GM21619 (cell line): ENCODE data around the gene CMIP.
"Not testable (repeated sequence)": the region's sequence is repeated elsewhere in the genome, so short reads cannot be mapped to it uniquely, and the experiment has no call there.

Experiments used
- ATAC-seq: cut with Tn5 transposase; IDR thresholded peaks from one replicate; pipeline ENCODE4 v1.9.1; 2021; ENCODE audit not compliant: unreplicated experiment

CMIP gene

DNA sequence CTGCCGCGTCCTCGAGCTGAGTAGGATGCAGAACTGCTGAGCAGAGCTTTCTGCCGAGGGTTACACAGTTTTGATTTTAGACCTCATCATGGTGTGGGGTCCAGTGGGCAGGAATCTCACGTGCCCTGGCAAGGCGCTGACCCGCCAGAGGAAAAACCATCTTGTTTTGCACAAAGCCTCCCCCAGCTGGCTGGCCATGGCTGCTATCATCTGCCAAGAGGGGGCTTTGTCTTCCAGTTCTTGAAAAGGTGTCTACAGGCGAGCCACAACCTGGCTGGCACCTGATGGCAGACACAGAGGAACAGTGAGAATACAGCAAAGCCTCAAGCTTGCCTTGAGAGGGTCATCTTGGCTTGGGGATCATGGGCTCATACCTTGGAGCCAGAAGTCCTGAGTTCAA lies 118.3 kb downstream of the CMIP start:
- no peak for ATAC-seq

DNA sequence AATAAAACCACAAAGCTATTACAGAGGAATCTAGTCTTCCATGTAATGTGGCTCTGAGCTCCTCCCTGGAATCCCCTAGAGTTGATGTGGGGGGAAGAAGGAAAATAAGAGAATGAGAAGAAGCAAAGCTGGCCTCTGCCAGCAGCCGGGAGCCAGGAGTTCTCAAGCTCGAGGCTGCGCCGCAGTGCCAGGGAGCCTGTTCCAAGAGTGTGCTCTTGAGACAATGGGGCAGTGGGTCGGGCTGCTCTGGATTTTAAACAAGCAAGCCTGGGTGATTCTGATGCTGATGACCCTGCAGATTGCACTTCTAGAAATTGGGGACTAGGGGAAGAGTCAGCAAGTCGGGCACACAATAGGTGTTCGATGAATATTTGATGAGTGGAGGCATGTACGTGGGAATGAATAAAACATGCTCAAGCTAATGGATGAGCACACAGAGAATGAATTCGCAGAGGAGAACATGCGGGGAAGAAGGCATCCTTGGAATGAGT lies 119.9 kb downstream of the CMIP start:
- ATAC-seq: no peak

DNA sequence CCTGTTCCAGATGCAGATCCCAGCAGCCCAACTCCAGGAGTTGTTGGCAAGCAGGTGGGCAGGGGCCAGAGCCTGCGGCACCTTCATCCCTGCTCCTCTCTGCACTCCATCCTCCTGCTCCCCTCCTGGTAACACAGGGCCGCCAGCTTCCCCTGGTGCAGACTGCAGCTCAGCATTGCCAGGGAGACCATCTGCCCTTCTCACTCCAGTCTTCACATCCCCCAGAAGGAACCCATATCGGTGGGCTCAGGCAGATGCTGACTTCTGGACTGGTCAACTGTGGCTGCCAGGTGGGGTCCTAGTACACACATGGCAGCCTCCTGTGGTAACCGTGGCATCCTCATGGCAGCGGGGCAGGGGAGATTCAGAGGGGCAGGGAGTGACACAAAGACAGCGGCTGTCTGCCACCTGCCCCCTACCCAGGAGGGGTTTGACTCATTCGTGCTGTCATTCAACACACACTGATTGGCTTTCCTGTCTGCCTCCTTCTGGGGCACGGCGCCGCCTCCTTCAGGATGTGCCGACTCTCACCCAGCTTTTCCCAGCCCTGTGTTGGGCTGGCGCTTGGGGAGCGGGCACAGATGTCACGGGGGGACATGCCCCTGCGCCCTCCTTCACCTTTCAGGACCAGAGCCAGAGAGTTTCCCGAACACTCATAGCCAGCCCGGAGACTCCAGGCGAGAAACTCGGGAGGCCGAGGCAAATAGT lies 120.9 kb downstream of the CMIP start:
- no peak for ATAC-seq

DNA sequence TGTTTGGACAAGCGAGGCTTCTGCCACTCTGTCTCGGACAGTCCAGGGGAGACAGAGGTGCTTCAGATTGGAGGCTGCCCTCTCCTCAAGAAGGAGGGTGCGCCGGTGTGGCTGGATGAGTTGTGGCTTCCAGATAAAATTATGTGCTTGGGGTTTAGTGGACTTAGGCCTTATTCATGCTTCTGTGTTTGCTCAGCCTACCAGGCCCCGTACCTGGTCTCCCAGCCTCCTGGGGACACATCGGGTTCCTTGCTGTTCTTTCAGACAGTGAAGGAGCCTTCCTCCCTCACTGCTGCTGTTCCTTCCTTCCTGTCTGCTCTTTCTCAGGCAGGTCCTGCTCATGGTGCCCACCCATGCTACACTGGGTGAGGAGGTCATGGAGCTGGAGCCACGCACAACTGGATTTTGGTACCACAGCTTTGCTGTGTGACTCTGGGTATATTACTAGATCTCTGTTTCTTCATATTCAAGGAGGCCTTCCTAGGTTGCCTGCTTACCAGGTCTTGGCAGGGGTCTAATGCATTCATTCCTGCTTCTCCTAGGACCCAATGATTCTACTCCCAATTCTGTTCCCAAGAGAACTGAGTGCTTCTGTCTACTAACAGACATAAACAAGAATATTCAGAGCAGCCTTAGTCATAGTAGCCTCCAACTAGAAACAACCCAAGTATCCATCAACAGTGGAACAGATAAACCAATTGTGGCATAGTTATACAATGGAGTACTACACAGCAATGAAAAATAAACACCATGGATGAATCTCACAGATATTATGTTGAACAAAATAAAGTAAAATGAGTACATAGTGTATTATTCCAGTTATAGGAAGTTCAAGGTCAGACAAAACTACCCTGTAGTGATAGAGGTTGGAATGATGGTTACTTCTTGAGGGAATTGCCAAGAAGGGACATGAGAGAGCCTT lies 121.7 kb downstream of the CMIP start:
- no peak for ATAC-seq

DNA sequence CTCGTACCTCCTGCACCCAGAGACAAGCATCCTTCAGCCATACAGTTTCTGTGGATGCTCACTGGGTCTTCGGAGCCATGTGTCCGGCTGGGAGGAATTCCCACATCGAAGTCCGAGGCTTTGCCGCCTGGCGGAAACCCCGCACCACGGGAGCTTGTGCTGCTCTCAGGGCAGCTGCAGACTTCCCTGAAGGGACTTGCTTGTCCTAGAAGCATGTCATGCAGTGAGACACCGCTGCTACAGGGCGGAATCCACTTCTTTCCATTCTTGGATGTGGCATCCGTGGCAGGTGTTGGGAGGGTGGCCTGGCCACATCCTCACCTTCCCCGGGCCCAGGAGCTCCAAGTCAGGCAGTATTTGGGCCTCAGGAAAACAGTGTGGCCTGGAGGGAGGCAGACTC lies 122.5 kb downstream of the CMIP start:
- ATAC-seq: no peak

DNA sequence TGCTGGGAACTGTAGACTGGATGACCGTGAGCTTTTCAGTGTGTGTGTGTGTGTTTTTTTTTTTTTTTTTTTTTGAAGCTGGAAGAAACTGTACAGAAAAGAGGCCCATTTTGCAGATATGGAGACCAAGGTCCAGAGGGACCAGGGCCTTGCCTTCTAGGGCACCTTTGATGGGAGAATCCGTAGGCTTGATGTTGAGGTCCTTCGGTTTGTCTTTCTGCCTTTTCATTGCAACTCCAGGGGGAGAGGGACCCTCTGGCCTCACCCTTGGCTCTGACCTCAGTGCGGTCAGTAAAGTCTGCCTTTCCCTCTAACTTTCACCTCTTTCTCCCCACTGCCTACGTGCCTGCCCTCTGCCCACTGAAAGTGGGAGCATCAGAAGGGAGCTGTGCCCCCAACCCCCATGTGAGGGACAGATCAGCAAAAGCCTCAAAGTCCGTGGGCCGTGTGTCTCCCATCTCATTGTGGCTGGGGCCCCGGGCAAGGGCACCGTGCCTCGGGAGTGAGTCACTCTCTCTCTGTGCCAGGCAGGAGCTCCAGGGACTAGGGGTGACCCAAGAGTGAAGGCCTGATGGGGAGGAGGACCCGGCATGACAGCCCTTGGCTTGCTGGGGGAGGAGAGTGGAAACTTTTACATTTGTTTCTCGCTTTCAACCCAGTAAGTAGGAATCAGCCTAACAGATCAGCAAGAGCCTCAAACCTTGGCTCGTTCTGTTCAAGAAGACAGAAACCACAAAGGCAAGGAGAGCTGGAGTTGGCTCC lies 123.6 kb downstream of the CMIP start:
- ATAC-seq: no peak

DNA sequence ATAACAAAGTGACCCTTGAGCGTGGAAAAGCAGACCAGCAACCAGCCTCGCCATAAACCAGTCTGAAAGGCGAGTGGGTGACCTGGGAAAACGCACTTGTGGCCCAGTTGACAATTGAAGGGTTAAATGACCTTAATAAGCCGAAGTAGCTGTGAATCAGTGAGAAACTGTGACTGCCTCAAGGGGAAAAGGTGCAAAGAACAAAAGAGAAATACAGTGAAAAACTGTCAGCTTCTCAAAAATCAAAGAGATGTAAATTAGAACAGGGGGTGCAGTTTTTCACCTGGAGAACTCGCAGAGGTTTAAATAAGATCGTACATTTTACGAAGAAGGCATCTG lies 124.1 kb downstream of the CMIP start:
- ATAC-seq: no peak

DNA sequence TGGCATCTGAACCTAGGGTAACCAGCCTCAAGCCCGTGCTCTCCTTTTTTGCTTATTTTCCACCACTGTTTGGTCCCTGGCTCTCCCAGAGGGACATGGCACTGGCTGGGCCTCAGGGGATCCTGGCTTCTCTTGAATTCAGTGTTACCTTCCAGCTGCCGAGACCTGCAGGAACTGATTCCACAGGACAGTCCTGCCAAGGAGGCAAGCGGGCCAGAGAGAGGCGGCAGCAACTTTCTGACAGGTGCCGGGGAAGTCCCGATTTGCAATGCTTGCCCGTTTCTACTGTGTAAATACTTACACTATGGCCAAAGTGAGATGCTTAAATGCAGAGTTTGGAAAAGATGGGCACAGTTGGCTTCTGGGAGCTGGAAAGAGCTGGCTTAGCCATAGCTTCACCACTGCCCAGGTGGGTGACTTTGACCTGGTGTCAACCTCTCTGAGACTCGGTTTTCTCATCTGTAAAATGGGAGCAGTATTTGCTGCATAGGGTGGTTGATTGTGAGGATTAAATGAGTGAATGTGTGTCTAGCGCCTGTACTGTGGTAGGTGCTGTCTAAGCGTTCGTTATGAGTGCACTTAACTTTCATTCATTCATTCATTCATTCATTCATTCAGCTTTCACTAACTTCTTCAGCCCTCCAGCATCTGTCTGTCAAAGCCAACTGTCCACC lies 124.9 kb downstream of the CMIP start:
- ATAC-seq: no peak

DNA sequence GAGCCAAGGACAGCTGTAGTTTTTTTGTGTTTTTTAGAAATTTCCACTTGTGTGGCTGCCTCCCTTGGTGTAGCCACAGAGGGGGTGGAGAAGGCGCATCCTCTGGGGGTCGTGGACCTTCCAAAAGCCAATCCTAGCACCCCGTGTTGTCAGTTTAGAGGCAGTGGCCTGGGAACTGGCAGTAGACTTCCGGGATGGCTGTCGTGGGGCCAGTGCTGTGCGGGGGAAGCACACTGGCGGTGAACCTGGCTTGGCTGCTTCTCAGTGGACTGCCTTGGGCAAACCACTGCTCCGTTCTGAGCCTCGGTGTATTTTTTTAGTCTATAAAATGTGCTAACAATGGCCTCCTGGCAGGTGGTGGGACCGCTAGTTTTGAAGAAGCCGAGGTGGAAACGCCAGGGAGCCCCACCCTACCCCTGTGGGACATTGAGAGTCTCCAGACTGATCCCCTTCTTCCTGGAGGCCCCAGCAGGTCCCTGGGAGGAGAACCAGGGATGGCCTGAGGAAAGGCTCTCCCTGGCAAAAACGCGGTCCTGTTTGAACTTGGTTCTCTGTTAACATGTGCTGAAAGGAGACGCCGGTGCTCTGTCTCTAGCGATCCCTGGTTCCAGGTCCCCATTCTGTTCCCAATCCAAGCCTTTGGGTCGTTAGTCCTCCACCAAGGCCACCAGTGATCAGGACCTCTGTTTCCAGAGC lies 125.7 kb downstream of the CMIP start:
- no peak for ATAC-seq

DNA sequence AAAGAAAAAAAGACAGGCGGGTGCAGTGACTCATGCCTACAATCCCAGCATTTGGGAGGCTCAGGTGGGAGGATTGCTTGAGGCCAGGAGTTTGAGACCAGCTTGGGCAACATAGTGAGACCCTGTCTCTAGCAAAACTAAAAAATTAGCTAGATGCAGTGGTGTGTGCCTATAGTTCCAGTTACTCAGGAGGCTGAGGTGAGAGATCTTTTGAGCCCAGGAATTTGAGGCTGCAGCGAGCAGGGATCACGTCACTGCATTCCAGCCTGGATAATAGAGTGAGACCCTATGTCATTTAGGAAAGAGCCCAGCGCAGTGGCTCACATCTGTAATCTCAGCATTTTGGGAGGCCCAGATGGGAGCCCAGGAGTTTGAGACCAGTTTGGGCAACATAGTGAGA lies 126.6 kb downstream of the CMIP start:
- no peak for ATAC-seq

DNA sequence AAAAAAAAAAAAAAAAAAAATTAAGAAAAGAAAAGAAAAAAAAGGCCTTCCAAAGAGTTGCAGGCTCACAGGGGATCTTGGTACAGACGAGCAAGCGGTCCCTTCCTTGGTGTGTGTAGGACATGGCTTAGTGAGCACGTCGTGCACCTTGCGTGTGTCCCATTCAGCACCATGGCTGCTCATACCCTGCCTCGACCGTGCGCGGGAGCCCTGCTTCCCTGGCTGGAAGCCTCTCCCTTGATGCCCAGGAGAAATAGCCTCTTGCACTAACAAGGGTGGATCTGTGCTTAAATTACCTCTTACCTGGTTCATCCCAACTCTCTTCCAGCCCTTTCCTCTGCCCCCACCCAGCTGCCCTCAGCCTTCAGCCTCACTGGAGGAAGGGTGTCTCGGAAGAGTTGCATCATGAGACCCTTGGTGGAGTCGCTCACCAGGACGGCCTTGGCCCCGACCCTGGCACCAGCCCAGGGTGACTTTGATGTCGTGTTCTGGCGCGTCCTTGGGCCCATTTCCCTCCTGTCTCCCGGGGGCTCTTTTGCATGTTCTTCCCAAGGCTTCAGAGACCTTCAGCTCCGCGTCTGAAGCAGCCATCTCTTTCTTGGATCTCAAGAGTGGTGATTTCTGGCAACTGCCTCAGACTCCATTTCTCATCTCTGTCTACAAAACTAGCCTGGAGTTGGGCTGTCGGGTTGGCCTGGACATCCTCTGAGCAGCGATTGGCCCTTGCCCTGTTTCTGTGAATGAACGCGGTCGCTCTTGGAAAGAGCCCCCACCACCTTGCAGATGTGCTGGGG lies 127.2 kb downstream of the CMIP start:
- no peak for ATAC-seq

DNA sequence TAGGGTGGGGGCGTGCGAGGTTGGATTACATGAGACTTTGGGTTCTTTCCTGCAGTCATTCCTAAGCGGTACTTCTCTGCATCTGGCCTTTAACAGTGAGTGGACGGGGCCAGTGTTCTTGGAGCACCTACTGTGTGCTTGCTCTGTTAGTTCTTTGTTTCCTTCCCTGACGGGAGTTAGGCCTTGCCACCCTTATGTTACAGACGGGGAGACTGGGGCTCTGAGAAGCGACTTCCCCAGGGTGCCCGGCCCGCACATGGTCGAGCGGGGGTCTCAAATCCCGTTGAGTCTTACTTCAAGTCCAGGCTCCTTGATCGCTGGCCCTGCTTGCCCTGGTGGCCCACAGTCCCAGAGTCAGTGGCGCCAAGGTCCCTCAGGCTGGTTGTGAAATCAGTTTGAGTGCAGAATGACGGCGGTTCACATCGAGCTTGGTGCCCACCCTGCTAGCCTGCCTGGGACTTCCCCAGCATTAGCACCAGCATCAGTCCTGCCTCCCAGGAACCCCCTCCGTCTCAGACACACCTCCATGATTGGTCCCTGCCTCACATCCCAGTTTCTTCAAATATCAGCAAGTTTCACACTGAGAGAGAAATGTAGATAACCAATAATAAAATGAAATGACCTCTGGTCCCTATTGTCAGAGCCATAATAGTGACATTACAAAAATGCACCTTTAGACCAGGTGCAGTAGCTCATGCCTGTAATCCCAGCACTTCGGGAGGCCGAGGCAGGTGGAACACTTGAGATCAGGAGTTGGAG lies 128.0 kb downstream of the CMIP start:
- ATAC-seq: no peak

DNA sequence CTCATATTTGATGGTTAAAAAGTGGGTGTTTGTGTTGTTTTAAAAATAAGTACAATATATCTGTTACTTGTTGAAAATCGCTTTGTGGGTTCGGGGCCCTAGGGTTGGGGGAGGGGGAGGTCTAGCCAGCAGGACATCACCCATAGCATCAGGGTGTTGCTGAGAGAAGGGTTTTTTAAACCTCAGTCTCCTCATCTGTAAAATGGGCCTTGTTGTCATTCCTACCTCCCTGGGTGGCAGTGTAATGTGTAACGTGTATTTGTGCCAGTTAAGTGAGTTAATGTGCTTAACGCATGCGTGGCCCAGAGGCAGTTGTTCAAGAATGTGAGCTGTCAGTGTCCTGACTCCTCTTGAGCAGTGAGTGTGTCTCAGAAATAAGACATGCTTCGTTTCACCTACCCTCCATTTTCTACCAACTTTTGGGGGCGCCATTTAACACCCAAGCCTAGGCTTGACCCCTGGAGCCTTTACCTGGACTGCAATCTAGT lies 129.0 kb downstream of the CMIP start:
- ATAC-seq: no peak

DNA sequence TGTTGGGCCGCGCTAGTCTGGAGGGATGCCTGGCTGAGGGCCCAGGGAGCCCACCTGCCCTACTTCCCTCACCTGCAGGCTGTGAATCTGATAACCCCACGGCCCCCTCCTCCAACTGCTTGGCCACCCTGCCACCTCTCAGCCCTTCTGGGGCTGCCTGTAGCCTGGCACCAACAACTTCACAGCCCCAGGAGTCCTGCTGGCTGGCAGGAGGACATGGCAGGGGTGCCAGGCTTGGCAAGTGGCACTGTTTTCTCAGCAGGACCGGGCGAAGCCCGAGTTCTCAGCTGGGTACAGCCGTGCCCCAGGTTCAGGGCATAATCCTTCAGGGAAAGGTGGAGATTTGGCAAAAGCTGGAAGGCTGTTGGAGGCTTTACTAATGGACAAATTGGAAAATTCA lies 129.6 kb downstream of the CMIP start:
- no peak for ATAC-seq

DNA sequence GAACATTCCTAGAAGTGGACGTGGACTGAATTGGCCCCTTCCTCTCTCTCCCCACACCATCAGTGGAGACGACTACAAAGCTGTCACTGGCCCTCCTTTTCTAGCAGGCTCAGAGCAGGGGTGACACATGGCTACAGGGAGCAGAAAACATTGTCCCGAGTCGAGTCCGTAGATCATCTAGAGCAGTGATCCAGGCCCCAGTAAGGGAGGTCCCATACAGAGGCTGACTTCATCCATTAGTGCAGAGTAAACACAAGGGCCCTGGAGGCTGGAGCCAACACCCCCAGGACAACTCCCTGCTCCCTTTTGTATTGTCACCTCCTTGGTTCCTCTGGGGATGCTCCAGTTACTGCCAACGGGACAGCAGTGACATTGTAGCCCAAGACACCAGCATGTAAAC lies 130.7 kb downstream of the CMIP start:
- ATAC-seq: no peak

DNA sequence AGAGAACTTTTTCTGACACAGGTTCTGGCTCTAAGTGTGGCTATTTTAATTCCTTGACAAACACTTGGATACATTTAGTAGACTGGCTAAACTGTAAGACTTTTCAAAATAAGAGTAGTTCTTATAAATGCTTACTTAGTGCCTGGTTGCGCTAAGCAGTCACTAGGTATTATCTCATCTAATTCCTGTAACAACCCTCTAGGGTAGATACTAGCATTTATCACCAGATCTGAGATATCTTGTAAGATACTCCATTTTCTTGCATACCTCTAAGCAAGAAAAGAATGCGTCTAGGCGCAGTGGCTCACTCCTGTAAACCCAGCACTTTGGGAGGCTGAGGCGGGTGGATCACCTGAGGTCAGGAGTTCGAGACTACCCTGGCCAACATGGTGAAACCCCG lies 131.2 kb downstream of the CMIP start:
- ATAC-seq: no peak

DNA sequence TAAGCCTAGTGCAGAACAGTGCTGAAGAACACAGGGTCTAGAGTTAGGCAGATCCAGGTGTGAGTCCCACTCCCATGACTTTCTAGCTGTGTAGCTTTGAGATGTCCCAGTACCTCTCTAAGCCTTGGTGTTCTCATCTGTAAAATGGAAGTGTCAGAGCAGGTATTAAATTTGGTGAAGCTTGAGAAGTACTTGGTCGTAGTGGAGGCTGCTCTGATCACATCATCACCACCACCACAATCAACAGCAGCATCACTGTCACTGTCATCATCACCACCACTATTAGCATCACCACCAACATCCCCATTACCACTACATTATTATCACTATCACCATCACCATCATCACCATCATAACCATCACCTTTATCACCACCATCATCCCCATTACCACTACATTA lies 132.1 kb downstream of the CMIP start:
- ATAC-seq: no peak

DNA sequence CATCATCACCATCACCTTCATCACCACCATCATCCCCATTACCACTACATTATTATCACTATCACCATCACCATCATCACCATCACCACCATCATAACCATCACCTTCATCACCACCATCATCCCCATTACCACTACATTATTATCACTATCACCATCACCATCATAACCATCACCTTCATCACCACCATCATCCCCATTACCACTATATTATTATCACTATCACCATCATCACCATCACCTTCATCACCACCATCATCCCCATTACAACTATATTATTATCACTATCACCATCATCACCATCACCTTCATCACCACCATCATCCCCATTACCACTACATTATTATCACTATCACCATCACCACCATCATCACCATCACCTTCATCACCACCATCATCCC lies 132.7 kb downstream of the CMIP start:
- ATAC-seq: not testable (repeated sequence)

DNA sequence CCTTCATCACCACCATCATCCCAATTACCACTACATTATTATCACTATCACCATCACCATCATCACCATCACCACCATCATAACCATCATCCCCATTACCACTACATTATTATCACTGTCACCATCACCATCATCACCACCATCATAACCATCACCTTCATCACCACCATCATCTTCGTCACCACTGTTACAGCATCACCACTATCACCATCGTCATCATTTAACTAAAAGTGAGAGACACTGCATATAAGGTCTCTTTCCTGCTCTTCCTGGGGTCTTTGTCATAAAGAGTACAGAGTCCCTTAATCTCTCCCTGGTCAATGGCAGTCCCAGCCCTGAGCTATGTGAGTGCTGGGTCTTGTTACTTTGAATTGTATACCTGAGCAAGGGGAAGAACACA lies 133.5 kb downstream of the CMIP start:
- ATAC-seq: no peak
